Measurements from ENCODE around the gene DTYMK.

The DTYMK gene

DNA sequence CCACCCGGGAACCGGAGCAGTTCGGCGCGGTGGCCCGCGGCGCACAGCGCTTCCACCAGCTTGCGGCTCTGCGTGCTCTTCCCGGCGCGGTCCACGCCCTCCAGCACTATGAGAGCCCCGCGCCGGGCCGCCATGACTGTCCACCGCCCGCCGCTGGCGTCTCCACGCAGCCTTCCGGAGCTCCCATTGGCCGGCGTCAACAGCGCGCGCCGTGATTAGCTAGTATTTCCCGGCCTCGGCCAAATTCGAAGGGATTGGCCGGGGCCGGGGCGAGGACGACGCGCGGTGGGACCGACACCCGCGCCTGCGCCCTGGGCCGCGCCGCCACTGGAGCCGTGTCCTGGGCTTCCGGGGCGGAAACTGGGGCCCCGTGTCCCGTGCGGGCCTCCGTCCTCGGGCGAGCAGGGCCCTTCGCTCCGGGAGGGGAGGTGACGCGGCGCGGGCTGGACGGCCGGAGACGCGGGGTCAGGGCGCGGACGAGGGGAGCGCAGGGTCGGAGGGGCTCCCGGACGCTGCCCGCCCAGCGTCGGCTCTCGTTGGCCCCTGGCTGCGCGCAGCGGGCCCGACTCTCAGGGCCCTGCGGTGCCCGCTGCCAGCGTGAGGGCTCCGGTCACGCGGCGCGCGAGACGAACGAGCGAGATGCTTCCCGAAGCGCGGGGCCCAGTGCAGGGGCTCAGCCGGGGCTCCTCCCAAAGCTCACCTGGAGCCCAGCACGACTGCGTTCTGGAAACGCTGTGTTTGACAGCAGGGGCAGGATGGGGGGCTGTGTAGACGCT is at the start of gene DTYMK:
Gene DTYMK (minus strand): TSS at position 166 of the 776 bp plus-strand sequence. CDS start 32 bp downstream, at position 134.
- peak; percentile 98 for DNase-seq

DNA sequence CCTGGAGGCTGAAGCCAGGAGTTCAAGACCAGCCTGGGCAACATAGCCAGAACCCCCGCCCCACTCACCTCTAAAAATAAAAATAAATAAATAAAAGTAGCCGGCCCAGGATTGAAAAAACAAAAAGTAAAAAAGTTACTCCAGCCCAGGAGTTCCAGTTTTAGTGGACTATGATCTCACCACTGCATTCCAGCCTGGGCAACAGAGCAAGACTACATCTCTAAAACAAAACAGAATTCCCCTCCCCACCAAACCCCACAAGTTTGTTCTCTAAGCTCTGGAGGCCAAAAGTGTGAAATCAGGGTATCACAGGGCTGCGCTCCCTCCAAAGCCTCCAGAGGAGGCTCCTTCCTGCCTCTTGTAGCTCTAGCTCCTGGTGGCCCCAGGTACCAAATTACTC is 49.5 kb upstream of the DTYMK start:
- no peak for DNase-seq

GRCh38 chr2:241734467-241735208 is 48.0 kb upstream of the DTYMK start, which contains the start of gene D2HGDH:
Gene D2HGDH (plus strand): TSS chr2:241734630. CDS start chr2:241735225, 595 bp downstream.
- DNase-seq: peak; percentile 95

- DNase-seq: no peak
These were observed 47.5 kb upstream of the DTYMK start for GRCh38 chr2:241734208-241734466.

DNA sequence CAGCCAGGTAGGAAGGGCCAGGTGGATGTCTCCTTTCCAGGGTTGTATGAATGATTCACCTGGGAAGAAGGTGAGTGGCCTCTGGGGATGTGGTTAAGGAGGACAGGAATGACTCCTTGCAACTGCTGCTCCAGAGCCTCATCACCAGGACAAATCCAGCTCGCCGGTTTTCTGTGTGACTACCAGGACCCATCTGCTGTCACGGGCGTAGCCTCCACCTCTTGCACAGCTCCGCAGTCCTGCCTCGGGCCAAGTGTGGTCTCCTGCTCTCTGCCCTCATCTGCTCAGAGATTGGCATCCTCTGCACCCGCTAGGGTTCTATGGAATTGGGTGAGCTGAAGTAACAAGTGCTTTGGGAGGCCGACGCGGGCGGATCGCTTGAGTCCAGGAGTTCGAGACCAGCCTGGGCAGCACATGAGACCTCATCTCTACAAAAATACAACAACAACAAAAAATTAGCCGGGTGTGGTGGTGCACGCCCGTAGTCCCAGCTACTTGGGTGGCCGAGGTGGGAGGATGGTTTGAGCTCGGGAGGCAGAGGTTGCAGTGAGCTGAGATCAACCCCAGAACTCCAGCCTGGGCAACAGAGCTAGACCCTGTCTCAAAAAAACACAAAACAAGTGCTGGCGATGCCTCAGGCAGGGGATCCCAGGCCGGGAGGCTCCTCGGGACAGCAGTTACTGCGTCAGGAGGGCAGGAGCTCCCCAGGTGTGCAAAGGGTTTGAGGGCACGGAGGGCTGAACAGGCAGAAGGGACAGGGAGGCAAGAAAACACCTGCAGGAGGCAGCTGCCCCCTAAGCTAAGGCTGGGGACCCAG is 47.0 kb upstream of the DTYMK start:
- no peak for DNase-seq

GRCh38 chr2:241732513-241733186 is 46.0 kb upstream of the DTYMK start:
- peak; percentile 81 for DNase-seq

DNA sequence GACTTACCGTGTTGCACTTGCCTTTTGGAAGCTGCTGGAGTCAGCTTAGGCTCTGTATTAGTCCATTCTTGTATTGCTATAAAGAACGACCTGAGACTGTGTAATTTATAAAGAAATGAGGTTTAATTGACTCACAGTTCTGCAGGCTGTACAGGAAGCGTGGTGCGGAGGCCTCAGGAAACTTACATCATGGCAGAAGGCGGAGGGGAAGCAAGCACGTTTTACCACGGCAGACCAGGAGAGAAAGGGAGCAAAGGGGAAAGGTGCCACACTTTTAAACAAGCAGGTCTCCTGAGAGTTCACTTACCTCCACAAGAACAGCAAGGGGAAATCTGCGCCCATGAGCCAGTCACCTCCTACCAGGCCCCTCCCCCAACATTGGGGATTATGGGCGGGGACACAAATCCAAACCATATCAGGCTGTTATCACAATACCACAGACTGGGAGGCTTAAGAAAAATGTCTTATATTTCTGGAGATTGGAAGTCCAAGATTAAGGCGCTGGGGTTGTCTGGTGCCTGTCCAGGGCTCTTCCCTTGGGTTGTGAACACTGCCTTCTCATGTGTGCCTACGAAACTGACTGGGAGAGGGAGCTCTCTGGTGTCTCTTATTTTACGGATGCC is 44.2 kb upstream of the DTYMK start:
- DNase-seq: peak; percentile 31

GRCh38 chr2:241729868-241730267 is 43.3 kb upstream of the DTYMK start:
- DNase-seq: no peak

- no peak for DNase-seq
These were observed 42.0 kb upstream of the DTYMK start for GRCh38 chr2:241728627-241729026.

DNA sequence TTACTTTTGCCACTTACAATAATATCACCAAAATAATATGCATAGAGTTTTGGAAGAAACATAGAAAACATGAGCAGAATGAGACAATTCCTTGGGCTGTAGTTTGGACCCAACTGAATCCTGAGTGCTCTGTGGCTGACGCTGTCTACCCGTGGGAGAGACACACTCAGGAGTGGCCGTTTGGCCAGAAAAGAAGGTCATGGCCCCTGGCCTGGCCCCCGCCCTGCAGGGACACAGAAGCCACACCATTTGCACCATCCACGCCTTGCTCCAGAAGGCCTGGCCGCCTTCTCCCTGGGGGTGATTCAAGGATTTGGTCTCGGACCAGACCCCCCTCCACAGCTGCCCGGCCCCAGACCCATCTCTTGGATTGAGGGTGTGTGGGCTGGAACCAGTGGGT is 41.4 kb upstream of the DTYMK start:
- no peak for DNase-seq

GRCh38 chr2:241726459-241726858 is 39.8 kb upstream of the DTYMK start:
- DNase-seq: no peak

GRCh38 chr2:241724975-241725870 is 38.6 kb upstream of the DTYMK start:
- no peak for DNase-seq

- no peak for DNase-seq
These were observed 37.8 kb upstream of the DTYMK start for GRCh38 chr2:241724259-241724974.

DNA sequence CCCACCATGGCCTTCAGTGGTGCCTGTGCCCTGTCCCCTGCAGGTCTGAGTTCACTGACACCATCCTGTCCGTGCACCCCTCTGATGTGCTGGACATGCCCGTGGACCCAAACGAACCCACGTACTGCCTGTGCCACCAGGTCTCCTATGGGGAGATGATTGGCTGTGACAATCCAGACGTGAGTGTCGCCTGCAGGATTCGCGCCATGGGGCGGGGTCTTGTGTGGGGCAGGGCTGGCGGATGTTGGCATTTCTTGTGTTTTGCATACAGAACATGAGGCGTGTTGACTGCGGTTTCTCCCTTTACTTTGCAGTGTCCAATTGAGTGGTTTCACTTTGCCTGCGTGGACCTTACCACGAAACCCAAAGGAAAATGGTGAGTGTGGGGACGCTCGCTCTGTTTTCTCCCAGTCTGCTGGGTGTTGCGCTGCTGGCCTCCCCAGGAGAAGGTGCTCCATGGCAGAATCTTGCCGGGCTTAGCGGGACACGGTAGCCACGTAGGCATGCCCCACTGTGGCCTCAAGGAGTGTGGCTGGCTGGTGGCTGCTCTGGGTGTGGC is 36.4 kb upstream of the DTYMK start:
- no peak for DNase-seq

DNA sequence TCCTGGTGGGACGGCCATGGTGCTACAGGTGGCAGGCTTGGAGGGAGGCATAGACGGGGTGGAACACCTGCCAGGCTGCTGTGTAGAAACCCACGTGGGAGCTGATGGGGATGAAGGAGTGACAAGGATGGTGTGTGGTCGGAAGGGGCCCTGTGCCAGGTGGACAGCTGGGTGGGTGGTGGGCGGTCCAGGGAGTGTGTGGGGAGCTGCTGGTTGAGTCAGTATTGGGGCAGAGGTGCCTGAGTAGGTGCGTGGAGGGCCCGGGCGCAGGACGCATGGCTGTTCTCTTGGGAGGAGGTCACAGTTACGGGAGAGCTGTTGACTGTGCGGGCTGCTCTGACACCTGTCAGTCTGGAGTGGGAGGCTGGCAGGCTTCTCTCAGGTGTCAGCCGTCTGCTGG is 35.2 kb upstream of the DTYMK start:
- no peak for DNase-seq

- DNase-seq: no peak
These were observed 33.9 kb upstream of the DTYMK start for GRCh38 chr2:241720560-241720959.

DNA sequence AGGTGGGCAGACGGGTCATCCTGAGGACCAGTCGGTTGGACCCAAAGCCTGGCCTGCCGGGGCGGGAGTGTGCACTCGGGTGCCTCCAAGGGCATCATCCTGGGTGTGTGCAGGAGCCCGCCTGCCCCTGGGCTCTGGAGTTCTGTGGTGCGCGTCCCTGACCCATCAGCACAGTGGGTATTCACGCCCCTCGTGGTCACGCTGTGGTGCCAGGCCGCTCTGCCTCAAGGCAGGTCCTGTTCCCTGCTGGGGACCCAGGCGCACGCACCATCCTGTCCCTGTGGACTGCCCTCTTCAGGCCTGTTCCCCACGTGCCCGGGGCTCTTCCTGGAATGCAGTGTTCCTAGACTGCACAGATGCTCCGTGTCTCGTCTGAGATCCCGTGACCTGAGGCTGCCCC is 33.5 kb upstream of the DTYMK start:
- no peak for DNase-seq

- DNase-seq: no peak
These were observed 32.5 kb upstream of the DTYMK start for GRCh38 chr2:241719093-241719492.

GRCh38 chr2:241708879-241709278 is 22.3 kb upstream of the DTYMK start:
- no peak for DNase-seq

DNA sequence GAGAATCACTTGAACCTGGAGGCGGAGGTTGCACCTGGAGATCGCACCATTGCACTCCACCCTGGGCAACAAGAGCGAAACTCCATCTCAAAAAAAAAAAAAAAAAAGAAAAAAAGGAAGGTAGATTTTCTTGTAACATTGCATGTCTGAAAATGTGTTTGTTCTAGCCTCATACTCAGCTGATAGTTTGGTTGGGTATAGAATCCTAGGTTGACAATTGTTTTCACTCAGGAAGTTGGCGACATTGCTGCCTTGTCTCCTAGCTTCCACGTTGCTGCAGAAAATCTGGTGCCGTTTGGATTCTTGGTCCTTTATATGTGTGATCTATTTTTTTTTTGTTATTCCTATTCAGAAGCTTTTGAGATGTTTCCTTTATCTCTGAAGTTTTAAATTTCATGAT is 19.9 kb upstream of the DTYMK start:
- DNase-seq: no peak
